IMR-90 (cell line): ENCODE data around the gene TOP3B.

Source experiments
- CEBPB ChIP-seq: IDR thresholded peaks from 2 replicates; pipeline ENCODE4 v1.6.1; 2012; ENCODE audit warnings: low read depth, low read length, improper control_type of control experiment
- CTCF ChIP-seq: conservative IDR thresholded peaks from 2 replicates; pipeline ENCODE4 v1.5.1; 2012; ENCODE audit warnings: mild to moderate bottlenecking, low read depth, low read length, improper control_type of control experiment
- MXI1 ChIP-seq: IDR thresholded peaks from 2 replicates; pipeline ENCODE4 v1.6.1; 2012; ENCODE audit warnings: low read depth, mild to moderate bottlenecking, low read length, moderate library complexity, borderline replicate concordance
- NFE2L2 ChIP-seq: fragments of 150-350 bp; IDR thresholded peaks from 2 replicates; pipeline ENCODE4 v1.6.1; 2016; ENCODE audit warnings: low read depth, mild to moderate bottlenecking, low read length
- POLR2A ChIP-seq: IDR thresholded peaks from 2 replicates; pipeline ENCODE4 v1.6.1; 2012; ENCODE audit warnings: mild to moderate bottlenecking, low read depth, low read length
- SMC3 ChIP-seq: fragments of 150-350 bp; IDR thresholded peaks from 2 replicates; pipeline ENCODE4 v1.6.1; 2016; ENCODE audit warnings: low read depth, mild to moderate bottlenecking, antibody characterized with exemption, low read length, moderate library complexity
- USF2 ChIP-seq: fragments of 150-350 bp; IDR thresholded peaks from 2 replicates; pipeline ENCODE4 v1.6.1; 2017; ENCODE audit warnings: mild to moderate bottlenecking, antibody characterized with exemption, low read length, low read depth

GRCh38 chr22:21994881-21995444, 12.4 kb upstream of the TOP3B start:
- no peak for TF ChIP-seq CEBPB
- TF ChIP-seq CTCF: no peak
- no peak for TF ChIP-seq NFE2L2
- TF ChIP-seq SMC3: no peak
- TF ChIP-seq MXI1: no peak
- TF ChIP-seq USF2: no peak
- no peak for TF ChIP-seq POLR2A
